Renal cortex interstitium (tissue), 11 donors: ENCODE measurements around the gene IGSF3. TPM values are rescaled to one million over a fixed set of nuclear protein-coding genes. Genes with fewer than 3 reads are reported as not detected.
A peak's percentile ranks its signal among the peaks of the same experiment; 100 is the strongest.
"Not testable (repeated sequence)": the region's sequence is repeated elsewhere in the genome, so short reads cannot be mapped to it uniquely, and the experiment has no call there.

Source experiments
- DNase-seq, 11 donors: peaks; one replicate each; pipeline ENCODE4 v3.0.0-alpha.2; 2013; ENCODE audit warnings: low read depth in 9 of 11, low spot score in 4 of 11; ENCODE audit errors: extremely low read depth in 1 of 11
- polyA plus RNA-seq, 3 donors: library from polyadenylated mRNA; unstranded; fragments of 120-200 nt; gene quantifications; one replicate each; pipeline ENCODE4 v1.2.1, GENCODE V29; 2013; ENCODE audit not compliant: insufficient read length in 3 of 3

IGSF3 gene
- polyA plus RNA-seq, 3 donors: 27.0 to 30.2 (median 27.4) TPM

GRCh38 chr1:116591006-116591950 lies 76.3 kb downstream of the IGSF3 start:
- DNase-seq: not testable (repeated sequence)

GRCh38 chr1:116590359-116591005 lies 77.1 kb downstream of the IGSF3 start:
- DNase-seq: not testable (repeated sequence)

- not testable (repeated sequence) for DNase-seq
Measured at GRCh38 chr1:116589101-116589735, 78.3 kb downstream of the IGSF3 start.

GRCh38 chr1:116587501-116588227 lies 79.9 kb downstream of the IGSF3 start:
- DNase-seq: no peak

- no peak for DNase-seq
Measured at GRCh38 chr1:116586741-116587143, 80.8 kb downstream of the IGSF3 start.

GRCh38 chr1:116585886-116586285 lies 81.6 kb downstream of the IGSF3 start:
- DNase-seq: no peak

GRCh38 chr1:116581323-116581885 lies 86.1 kb downstream of the IGSF3 start:
- DNase-seq: no peak

GRCh38 chr1:116580446-116581322 lies 86.8 kb downstream of the IGSF3 start:
- DNase-seq: no peak

GRCh38 chr1:116579259-116579875 lies 88.2 kb downstream of the IGSF3 start:
- DNase-seq: no peak

- no peak for DNase-seq
Measured at GRCh38 chr1:116578581-116578980, 89.0 kb downstream of the IGSF3 start.

- no peak for DNase-seq
Measured at GRCh38 chr1:116577759-116578314, 89.7 kb downstream of the IGSF3 start.

- peak in 9 of 11 donors; percentile 47 to 72 (median 62) for DNase-seq
Measured at GRCh38 chr1:116574581-116575291, 92.8 kb downstream of the IGSF3 start.

- no peak for DNase-seq
Measured at GRCh38 chr1:116573431-116574095, 94.0 kb downstream of the IGSF3 start.

GRCh38 chr1:116572771-116573430 lies 94.6 kb downstream of the IGSF3 start:
- no peak for DNase-seq

GRCh38 chr1:116572099-116572498 lies 95.4 kb downstream of the IGSF3 start:
- DNase-seq: no peak
